Left ventricle myocardium inferior (tissue), 1 donor: ENCODE data around the gene ABCA10. TPM values are rescaled to one million over a fixed set of nuclear protein-coding genes. Genes with fewer than 3 reads are reported as not detected.

Experiments
- DNase-seq: peaks from one replicate; pipeline ENCODE4 v3.0.0-alpha.2; 2020
- H3K27ac ChIP-seq: fragments of 200-600 bp; replicated peaks from 2 replicates; pipeline ENCODE4 v1.8.0; 2021
- H3K27me3 ChIP-seq: fragments of 200-600 bp; 2 replicates; pipeline ENCODE4 v1.8.0; 2021; ENCODE audit warnings: low read depth
- H3K36me3 ChIP-seq: fragments of 200-600 bp; 2 replicates; pipeline ENCODE4 v1.8.0; 2021
- H3K4me1 ChIP-seq: fragments of 200-600 bp; 2 replicates; pipeline ENCODE4 v1.8.0; 2021
- H3K4me3 ChIP-seq: fragments of 200-600 bp; 2 replicates; pipeline ENCODE4 v1.8.0; 2021; ENCODE audit warnings: mild to moderate bottlenecking, moderate library complexity
- H3K9me3 ChIP-seq: fragments of 200-600 bp; replicated peaks from 2 replicates; pipeline ENCODE4 v1.8.0; 2021
- intact Hi-C: fragments of 100-400 bp; cut with micrococcal nuclease; formaldehyde crosslinking; loops from one replicate; pipeline ENCODE4 v1.11.0; 2022
- total RNA-seq: library from RNA; stranded (reverse); fragmentation: NEBNext Ultra II Directional; extraction: Animal tissue kit (Norgen Biotek cat#: 25700); gene quantifications from one replicate; pipeline ENCODE4 v1.2.1, GENCODE V29; 2021
- TF ChIP-seq, protein P1 (sequence below): fragments of 200-600 bp; IDR thresholded peaks from 2 replicates; pipeline ENCODE4 v1.8.0; 2021; ENCODE audit warnings: antibody characterized with exemption, mild to moderate bottlenecking, borderline replicate concordance
- donor health status: DM: no; HTN: yes; CAD: no; lungs with severe emphysema.

The ABCA10 gene
- total RNA-seq, 1 donor from 2014 or later: 4.2 TPM

DNA sequence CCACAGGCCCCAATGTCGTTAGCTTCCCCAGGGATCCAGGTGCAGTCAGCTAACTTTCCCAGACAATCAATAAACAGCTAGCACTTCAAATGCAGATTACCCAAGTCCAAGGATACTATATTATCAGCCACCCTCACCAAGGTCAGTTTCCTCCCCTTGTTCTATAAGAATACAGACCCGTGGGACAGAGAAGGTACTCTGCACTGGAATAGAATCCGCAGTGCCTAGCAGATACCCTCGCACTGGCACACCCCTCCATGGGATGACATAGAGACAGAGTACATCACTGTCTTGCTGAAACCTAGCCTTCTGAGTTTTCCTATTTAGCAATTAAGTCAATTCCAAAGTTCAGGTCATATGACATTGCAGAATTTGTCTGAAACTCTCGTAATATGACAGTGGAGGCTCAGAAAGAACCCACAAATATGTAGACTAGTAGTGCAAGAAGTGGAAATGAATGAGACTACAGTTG is 40.0 kb upstream of the ABCA10 start:
- TF ChIP-seq, protein P1, sequence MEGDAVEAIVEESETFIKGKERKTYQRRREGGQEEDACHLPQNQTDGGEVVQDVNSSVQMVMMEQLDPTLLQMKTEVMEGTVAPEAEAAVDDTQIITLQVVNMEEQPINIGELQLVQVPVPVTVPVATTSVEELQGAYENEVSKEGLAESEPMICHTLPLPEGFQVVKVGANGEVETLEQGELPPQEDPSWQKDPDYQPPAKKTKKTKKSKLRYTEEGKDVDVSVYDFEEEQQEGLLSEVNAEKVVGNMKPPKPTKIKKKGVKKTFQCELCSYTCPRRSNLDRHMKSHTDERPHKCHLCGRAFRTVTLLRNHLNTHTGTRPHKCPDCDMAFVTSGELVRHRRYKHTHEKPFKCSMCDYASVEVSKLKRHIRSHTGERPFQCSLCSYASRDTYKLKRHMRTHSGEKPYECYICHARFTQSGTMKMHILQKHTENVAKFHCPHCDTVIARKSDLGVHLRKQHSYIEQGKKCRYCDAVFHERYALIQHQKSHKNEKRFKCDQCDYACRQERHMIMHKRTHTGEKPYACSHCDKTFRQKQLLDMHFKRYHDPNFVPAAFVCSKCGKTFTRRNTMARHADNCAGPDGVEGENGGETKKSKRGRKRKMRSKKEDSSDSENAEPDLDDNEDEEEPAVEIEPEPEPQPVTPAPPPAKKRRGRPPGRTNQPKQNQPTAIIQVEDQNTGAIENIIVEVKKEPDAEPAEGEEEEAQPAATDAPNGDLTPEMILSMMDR: no peak
- no peaks in the 10 kb centered on the region for H3K27me3 ChIP-seq
- no peak overlapping the region for H3K4me3 ChIP-seq
- DNase-seq: no peak
- no peaks in the 10 kb centered on the region for H3K36me3 ChIP-seq
- intact Hi-C loops: no loop called here
- H3K27ac ChIP-seq: no peak overlapping the region
- H3K9me3 ChIP-seq: no peaks in the 10 kb centered on the region
- H3K4me1 ChIP-seq: peaks cover 6% of the 10 kb centered on the region

DNA sequence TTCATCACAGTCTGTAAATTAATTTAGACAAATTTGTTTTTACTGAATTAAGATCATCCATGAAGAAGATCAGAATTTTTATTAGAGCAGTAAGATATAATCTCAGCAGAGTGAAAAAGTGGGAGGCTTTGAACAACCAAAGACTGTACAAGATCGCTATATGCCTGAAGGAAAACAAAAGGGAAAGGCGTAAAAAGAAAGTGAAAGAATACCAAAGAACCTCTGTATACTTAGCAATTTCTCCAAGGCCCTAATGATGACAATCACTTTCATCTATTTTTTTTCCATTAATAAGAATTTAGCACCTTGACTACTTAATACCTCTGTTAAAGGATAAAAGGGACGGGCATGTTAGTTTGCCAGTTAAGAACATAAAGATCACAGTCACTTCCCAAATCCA is 38.6 kb upstream of the ABCA10 start:
- Histone ChIP-seq H3K36me3 (no peaks in the 10 kb centered on the region), H3K27me3 (no peaks in the 10 kb centered on the region), H3K9me3 (no peaks in the 10 kb centered on the region), H3K4me3 (no peak overlapping the region), H3K27ac (no peak overlapping the region), H3K4me1 (peaks cover 6% of the 10 kb centered on the region)
- TF ChIP-seq, protein P1: no peak
- no peak for DNase-seq
- intact Hi-C loops: no loop called here

DNA sequence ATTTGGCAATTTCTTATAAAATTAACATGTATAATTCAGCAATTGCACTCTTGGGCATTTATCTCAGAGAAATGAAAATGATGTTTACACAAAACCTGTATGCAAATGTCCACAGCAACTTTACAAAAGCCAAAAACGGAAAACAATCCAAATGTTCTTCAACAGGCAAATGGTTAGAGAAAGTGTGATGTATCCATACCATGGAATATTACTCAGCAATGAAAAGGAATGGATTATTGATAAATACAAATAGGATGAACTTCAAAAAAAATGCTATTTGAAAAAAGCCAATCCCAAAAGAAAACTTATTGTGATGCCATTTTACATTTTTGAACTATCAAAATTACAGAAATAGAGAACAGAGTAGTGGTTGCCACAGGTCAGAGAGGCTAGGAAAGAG is 37.2 kb upstream of the ABCA10 start:
- no peak for DNase-seq
- Histone ChIP-seq H3K4me1 (peaks cover 6% of the 10 kb centered on the region), H3K27ac (no peak overlapping the region), H3K27me3 (no peaks in the 10 kb centered on the region), H3K36me3 (no peaks in the 10 kb centered on the region), H3K9me3 (no peaks in the 10 kb centered on the region), H3K4me3 (no peak overlapping the region)
- TF ChIP-seq, protein P1: no peak
- intact Hi-C loops: no loop called here

DNA sequence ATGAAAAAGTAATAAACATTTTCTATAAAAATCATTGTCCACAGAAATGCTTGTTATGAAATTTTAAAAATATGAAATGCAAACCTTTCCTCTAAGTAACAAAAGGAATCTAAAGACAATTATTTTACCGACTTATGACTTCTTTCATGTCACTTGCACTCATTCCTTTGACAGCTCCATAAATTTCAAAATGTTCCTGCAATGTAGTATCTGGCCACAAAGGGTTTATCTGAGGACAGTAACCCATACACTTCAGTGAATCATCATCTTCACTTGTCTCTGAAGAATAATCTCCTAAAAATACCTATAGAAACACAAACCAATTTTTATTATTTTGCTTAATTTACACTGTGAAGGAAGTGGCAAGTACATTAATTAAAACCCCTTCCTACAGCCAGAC is 25.6 kb upstream of the ABCA10 start:
- Histone ChIP-seq H3K4me1 (no peaks in the 10 kb centered on the region), H3K4me3 (no peak overlapping the region), H3K27me3 (no peaks in the 10 kb centered on the region), H3K9me3 (no peaks in the 10 kb centered on the region), H3K36me3 (peaks cover 39% of the 10 kb centered on the region), H3K27ac (no peak overlapping the region)
- intact Hi-C loops: no loop called here
- TF ChIP-seq, protein P1: no peak
- DNase-seq: no peak

DNA sequence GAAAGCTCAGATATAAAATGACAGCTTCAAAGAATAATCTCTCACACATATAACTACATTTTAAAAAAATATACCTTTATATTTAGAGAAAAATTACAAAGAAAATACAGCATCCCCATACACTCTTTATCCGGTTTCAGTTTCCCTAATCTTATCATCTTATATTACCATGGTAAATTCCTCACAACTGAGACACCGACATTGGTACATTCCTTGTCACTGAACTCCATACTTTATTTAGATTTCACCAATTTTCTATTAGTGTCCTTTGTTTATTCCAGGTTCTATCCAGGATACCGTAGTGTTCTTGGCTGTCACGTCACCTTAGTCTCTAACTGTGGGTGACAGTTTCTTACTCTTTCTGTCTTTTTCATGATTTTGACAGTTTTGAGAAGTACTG is 22.0 kb upstream of the ABCA10 start:
- H3K36me3 ChIP-seq: peaks cover 38% of the 10 kb centered on the region
- H3K4me3 ChIP-seq: no peak overlapping the region
- no peak for DNase-seq
- TF ChIP-seq, protein P1: no peak
- no peaks in the 10 kb centered on the region for H3K9me3 ChIP-seq
- no peak overlapping the region for H3K27ac ChIP-seq
- H3K27me3 ChIP-seq: no peaks in the 10 kb centered on the region
- H3K4me1 ChIP-seq: no peaks in the 10 kb centered on the region
- intact Hi-C loops: no loop called here
